Kidney glomerular epithelial cell (primary cell): Measurements from ENCODE around the gene OR52I2.
A peak's percentile ranks its signal among the peaks of the same experiment; 100 is the strongest.

Experiments
- DNase-seq: peaks from one replicate; lab custom pipeline; 2025; lab: John Stamatoyannopoulos, UW

OR52I2 gene

GRCh38 chr11:4581443-4581842 lies at the start of gene OR52I2:
TSS of gene OR52I2 (plus strand) at chr11:4581743.
- DNase-seq = no peak

- DNase-seq = no peak
Measured at GRCh38 chr11:4539603-4540219, 41.8 kb upstream of the OR52I2 start.

- no peak for DNase-seq
Measured at GRCh38 chr11:4541071-4541470, 40.5 kb upstream of the OR52I2 start.

- no peak for DNase-seq
Measured at GRCh38 chr11:4543561-4543960, 38.0 kb upstream of the OR52I2 start.

GRCh38 chr11:4544891-4545290 lies 36.7 kb upstream of the OR52I2 start, which contains the start of gene OR52M1:
TSS of gene OR52M1 (plus strand) at chr11:4545191. CDS start at chr11:4545191, 0 bp downstream.
- no peak for DNase-seq

- DNase-seq = no peak
Measured at GRCh38 chr11:4546878-4547277, 34.7 kb upstream of the OR52I2 start.

GRCh38 chr11:4547416-4547815 lies 34.1 kb upstream of the OR52I2 start:
- no peak for DNase-seq

- no peak for DNase-seq
Measured at GRCh38 chr11:4551346-4551979, 30.1 kb upstream of the OR52I2 start.

GRCh38 chr11:4559527-4560440 lies 21.8 kb upstream of the OR52I2 start:
- no peak for DNase-seq

- DNase-seq = no peak
Measured at GRCh38 chr11:4560467-4560866, 21.1 kb upstream of the OR52I2 start.

- no peak for DNase-seq
Measured at GRCh38 chr11:4565371-4565770, 16.2 kb upstream of the OR52I2 start.

GRCh38 chr11:4569075-4569474 lies 12.5 kb upstream of the OR52I2 start:
- DNase-seq = no peak

GRCh38 chr11:4576880-4577279 lies 4.7 kb upstream of the OR52I2 start:
- no peak for DNase-seq

- no peak for DNase-seq
Measured at GRCh38 chr11:4577761-4578160, 3.8 kb upstream of the OR52I2 start.

GRCh38 chr11:4578624-4579023 lies 2.9 kb upstream of the OR52I2 start:
- no peak for DNase-seq

- no peak for DNase-seq
Measured at GRCh38 chr11:4580124-4580523, 1.4 kb upstream of the OR52I2 start.

GRCh38 chr11:4589017-4589416 lies 7.5 kb downstream of the OR52I2 start:
- DNase-seq = no peak

GRCh38 chr11:4593739-4594138 lies 12.2 kb downstream of the OR52I2 start, which contains the start of gene OR52I1:
TSS of gene OR52I1 (plus strand) at chr11:4594039. CDS start at chr11:4594039, 0 bp downstream.
- no peak for DNase-seq

- DNase-seq = no peak
Measured at GRCh38 chr11:4605057-4605456, 23.5 kb downstream of the OR52I2 start.

- peak; percentile 20 for DNase-seq
Measured at GRCh38 chr11:4606231-4607015, 24.9 kb downstream of the OR52I2 start.

GRCh38 chr11:4607096-4607495 lies 25.6 kb downstream of the OR52I2 start:
- DNase-seq = no peak
